HepG2 (cell line): ENCODE data around the gene APOC1. TPM values are rescaled to one million over a fixed set of nuclear protein-coding genes. Genes with fewer than 3 reads are reported as not detected.

Source experiments
- ARNTL ChIP-seq: sonication (generic); formaldehyde crosslinking; IDR thresholded peaks from 2 replicates; pipeline ENCODE4 v1.4.0; 2020; ENCODE audit warnings: mild to moderate bottlenecking, missing genetic modification reagents
- CENPT ChIP-seq: sonication (generic); formaldehyde crosslinking; IDR thresholded peaks from 2 replicates; pipeline ENCODE4 v1.8.0; 2022; ENCODE audit warnings: low read depth, mild to moderate bottlenecking, moderate library complexity, missing genetic modification reagents
- EZH2 ChIP-seq: conservative IDR thresholded peaks from 2 replicates; pipeline ENCODE4 v1.6.1; 2012; ENCODE audit warnings: mild to moderate bottlenecking, low read depth, low read length, moderate library complexity
- FLYWCH1 ChIP-seq: sonication (generic); formaldehyde crosslinking; IDR thresholded peaks from 2 replicates; pipeline ENCODE4 v1.8.1; 2023; ENCODE audit warnings: mild to moderate bottlenecking, missing genetic modification reagents
- GATA4 ChIP-seq: sonication (generic); IDR thresholded peaks from 2 replicates; pipeline ENCODE4 v1.6.1; 2016; ENCODE audit warnings: antibody characterized with exemption, low read depth, borderline replicate concordance
- HIVEP1 ChIP-seq: sonication (generic); formaldehyde crosslinking; IDR thresholded peaks from 2 replicates; pipeline ENCODE4 v1.4.0; 2020; ENCODE audit warnings: mild to moderate bottlenecking, missing genetic modification reagents
- HMG20B ChIP-seq: conservative IDR thresholded peaks from 2 replicates; pipeline ENCODE4 v1.6.1; 2016; ENCODE audit warnings: missing genetic modification reagents, missing compliant biosample characterization
- NBN ChIP-seq: fragments of 450-650 bp; conservative IDR thresholded peaks from 2 replicates; pipeline ENCODE4 v1.6.1; 2017
- SOX6 ChIP-seq, 2 experiments: fragments of 450-650 bp in 1 of 2; sonication (generic) in 1 of 2; formaldehyde crosslinking in 1 of 2; IDR thresholded peaks; 2 replicates each; pipeline versions ENCODE4 v1.4.0 to v1.6.1; 2017 to 2020; ENCODE audit warnings: antibody characterized with exemption in 1 of 2, mild to moderate bottlenecking in 1 of 2, missing genetic modification reagents in 1 of 2
- SYNCRIP ChIP-seq: fragments of 200-400 bp; formaldehyde crosslinking; IDR thresholded peaks from 2 replicates; pipeline ENCODE4 v1.6.1; 2018; ENCODE audit warnings: mild to moderate bottlenecking, low read depth, low read length; ENCODE audit not compliant: insufficient read depth
- TP53 ChIP-seq: sonication (generic); formaldehyde crosslinking; conservative IDR thresholded peaks from 2 replicates; pipeline ENCODE4 v1.4.0; 2020; ENCODE audit warnings: missing genetic modification reagents
- ZNF205 ChIP-seq: IDR thresholded peaks from 2 replicates; pipeline ENCODE4 v1.6.1; 2018; ENCODE audit warnings: missing biosample characterization, missing genetic modification reagents
- ZNF224 ChIP-seq: sonication (generic); formaldehyde crosslinking; IDR thresholded peaks from 2 replicates; pipeline ENCODE4 v1.5.0; 2020; ENCODE audit warnings: mild to moderate bottlenecking, missing genetic modification reagents
- ZNF253 ChIP-seq: sonication (generic); formaldehyde crosslinking; IDR thresholded peaks from 2 replicates; pipeline ENCODE4 v1.8.0; 2022; ENCODE audit warnings: mild to moderate bottlenecking, missing genetic modification reagents, borderline replicate concordance
- ZNF496 ChIP-seq: sonication (generic); formaldehyde crosslinking; IDR thresholded peaks from 2 replicates; pipeline ENCODE4 v1.8.1; 2023; ENCODE audit warnings: mild to moderate bottlenecking, moderate library complexity, missing genetic modification reagents; ENCODE audit not compliant: insufficient replicate concordance
- ZNF558 ChIP-seq: sonication (generic); formaldehyde crosslinking; IDR thresholded peaks from 2 replicates; pipeline ENCODE4 v1.9.0; 2022; ENCODE audit warnings: mild to moderate bottlenecking, missing genetic modification reagents, borderline replicate concordance
- ZNF570 ChIP-seq: sonication (generic); formaldehyde crosslinking; IDR thresholded peaks from 2 replicates; pipeline ENCODE4 v1.4.0; 2020; ENCODE audit warnings: mild to moderate bottlenecking, missing genetic modification reagents, borderline replicate concordance
- ZNF619 ChIP-seq: sonication (generic); formaldehyde crosslinking; IDR thresholded peaks from 2 replicates; pipeline ENCODE4 v1.4.0; 2020; ENCODE audit warnings: mild to moderate bottlenecking, missing genetic modification reagents
- ZNF761 ChIP-seq: sonication (generic); formaldehyde crosslinking; conservative IDR thresholded peaks from 2 replicates; pipeline ENCODE4 v1.4.0; 2020; ENCODE audit warnings: mild to moderate bottlenecking, missing genetic modification reagents
- ZNF775 ChIP-seq: sonication (generic); formaldehyde crosslinking; IDR thresholded peaks from 2 replicates; pipeline ENCODE4 v1.4.0; 2020; ENCODE audit warnings: missing genetic modification reagents, mild to moderate bottlenecking, moderate library complexity, borderline replicate concordance
- ZNF781 ChIP-seq: sonication (generic); formaldehyde crosslinking; IDR thresholded peaks from 2 replicates; pipeline ENCODE4 v1.5.1; 2020; ENCODE audit warnings: borderline replicate concordance, mild to moderate bottlenecking, missing genetic modification reagents; ENCODE audit errors: not compliant biosample characterization
- ZNF790 ChIP-seq: sonication (generic); formaldehyde crosslinking; IDR thresholded peaks from 2 replicates; pipeline ENCODE4 v1.8.0; 2022; ENCODE audit warnings: missing genetic modification reagents, mild to moderate bottlenecking, borderline replicate concordance
- ZNF83 ChIP-seq: sonication (generic); formaldehyde crosslinking; IDR thresholded peaks from 2 replicates; pipeline ENCODE4 v1.4.0; 2020; ENCODE audit warnings: missing genetic modification reagents, mild to moderate bottlenecking, borderline replicate concordance
- polyA plus RNA-seq, 8 experiments: library from polyadenylated mRNA; depleted of rRNA in 3 of 8; stranded (reverse) in 7 of 8; unstranded in 1 of 8; fragments of >200 nt; fragmentation: Illumina TruSeq in 4 of 8; extraction: Trizol in 4 of 8; gene quantifications; 2 replicates each; pipeline versions ENCODE4 v1.2.1 to v1.2.3, GENCODE V29; 2011 to 2016; ENCODE audit warnings: low read depth in 4 of 8, missing spikeins in 1 of 8, mixed read lengths in 1 of 8; ENCODE audit not compliant: insufficient read depth in 1 of 8
- total RNA-seq, 5 experiments: library from RNA; depleted of rRNA; stranded (reverse); fragments of >200 nt; fragmentation: Illumina TruSeq; extraction: Trizol; gene quantifications; 2 replicates each; pipeline ENCODE4 v1.2.3, GENCODE V29; 2016; ENCODE audit warnings: low read depth in 1 of 5
- TF ChIP-seq, protein P1 (sequence below): sonication (generic); formaldehyde crosslinking; IDR thresholded peaks from 2 replicates; pipeline ENCODE4 v1.4.0; 2020; ENCODE audit warnings: missing genetic modification reagents
- TF ChIP-seq, protein P2 (sequence below): sonication (generic); formaldehyde crosslinking; IDR thresholded peaks from 2 replicates; pipeline ENCODE4 v1.4.0; 2020; ENCODE audit warnings: low read depth, mild to moderate bottlenecking, missing genetic modification reagents

Gene APOC1
- total and polyA plus RNA-seq, 2 of the 13 experiments (the other 11 are each of a cell fraction or from before 2014, with no cell fraction given), result 600 to 1,235 TPM

GRCh38 chr19:44954649-44955504, 40.5 kb downstream of the APOC1 start, which contains the start of gene CLPTM1 (continued):
- TF ChIP-seq, protein P1, sequence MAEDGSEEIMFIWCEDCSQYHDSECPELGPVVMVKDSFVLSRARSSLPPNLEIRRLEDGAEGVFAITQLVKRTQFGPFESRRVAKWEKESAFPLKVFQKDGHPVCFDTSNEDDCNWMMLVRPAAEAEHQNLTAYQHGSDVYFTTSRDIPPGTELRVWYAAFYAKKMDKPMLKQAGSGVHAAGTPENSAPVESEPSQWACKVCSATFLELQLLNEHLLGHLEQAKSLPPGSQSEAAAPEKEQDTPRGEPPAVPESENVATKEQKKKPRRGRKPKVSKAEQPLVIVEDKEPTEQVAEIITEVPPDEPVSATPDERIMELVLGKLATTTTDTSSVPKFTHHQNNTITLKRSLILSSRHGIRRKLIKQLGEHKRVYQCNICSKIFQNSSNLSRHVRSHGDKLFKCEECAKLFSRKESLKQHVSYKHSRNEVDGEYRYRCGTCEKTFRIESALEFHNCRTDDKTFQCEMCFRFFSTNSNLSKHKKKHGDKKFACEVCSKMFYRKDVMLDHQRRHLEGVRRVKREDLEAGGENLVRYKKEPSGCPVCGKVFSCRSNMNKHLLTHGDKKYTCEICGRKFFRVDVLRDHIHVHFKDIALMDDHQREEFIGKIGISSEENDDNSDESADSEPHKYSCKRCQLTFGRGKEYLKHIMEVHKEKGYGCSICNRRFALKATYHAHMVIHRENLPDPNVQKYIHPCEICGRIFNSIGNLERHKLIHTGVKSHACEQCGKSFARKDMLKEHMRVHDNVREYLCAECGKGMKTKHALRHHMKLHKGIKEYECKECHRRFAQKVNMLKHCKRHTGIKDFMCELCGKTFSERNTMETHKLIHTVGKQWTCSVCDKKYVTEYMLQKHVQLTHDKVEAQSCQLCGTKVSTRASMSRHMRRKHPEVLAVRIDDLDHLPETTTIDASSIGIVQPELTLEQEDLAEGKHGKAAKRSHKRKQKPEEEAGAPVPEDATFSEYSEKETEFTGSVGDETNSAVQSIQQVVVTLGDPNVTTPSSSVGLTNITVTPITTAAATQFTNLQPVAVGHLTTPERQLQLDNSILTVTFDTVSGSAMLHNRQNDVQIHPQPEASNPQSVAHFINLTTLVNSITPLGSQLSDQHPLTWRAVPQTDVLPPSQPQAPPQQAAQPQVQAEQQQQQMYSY (CRISPR knock-in tag), result no peak
- TF ChIP-seq HIVEP1 (CRISPR knock-in tag) (peak; percentile 79), SYNCRIP (no peak), ZNF496 (CRISPR knock-in tag) (no peak), ZNF253 (CRISPR knock-in tag) (no peak), EZH2 (no peak), FLYWCH1 (no peak), ZNF558 (CRISPR knock-in tag) (no peak), NBN (0 out of 2 replicates have a peak, but pooled peaks have one; percentile 67), ZNF781 (CRISPR knock-in tag) (peak; percentile 63), ZNF619 (CRISPR knock-in tag) (no peak), ZNF761 (CRISPR knock-in tag) (peak; percentile 51), ARNTL (no peak), SOX6 (IDR thresholded peaks at IDR 0.05) (no peak), SOX6 (CRISPR knock-in tag; IDR thresholded peaks at IDR 0.05) (peak; percentile 70; the same call in 1 of the 2 replicates), HMG20B (CRISPR knock-in tag) (no peak), ZNF83 (no peak), GATA4 (no peak), TP53 (CRISPR knock-in tag) (0 out of 2 replicates have a peak, but pooled peaks have one; percentile 46), ZNF224 (CRISPR knock-in tag) (no peak; the same call in 1 of the 2 replicates), ZNF790 (CRISPR knock-in tag) (no peak), ZNF775 (CRISPR knock-in tag) (no peak), ZNF205 (CRISPR knock-in tag) (no peak), CENPT (CRISPR knock-in tag) (0 out of 2 replicates have a peak, but pooled peaks have one; percentile 32), ZNF570 (CRISPR knock-in tag) (no peak)
- TF ChIP-seq, protein P2, sequence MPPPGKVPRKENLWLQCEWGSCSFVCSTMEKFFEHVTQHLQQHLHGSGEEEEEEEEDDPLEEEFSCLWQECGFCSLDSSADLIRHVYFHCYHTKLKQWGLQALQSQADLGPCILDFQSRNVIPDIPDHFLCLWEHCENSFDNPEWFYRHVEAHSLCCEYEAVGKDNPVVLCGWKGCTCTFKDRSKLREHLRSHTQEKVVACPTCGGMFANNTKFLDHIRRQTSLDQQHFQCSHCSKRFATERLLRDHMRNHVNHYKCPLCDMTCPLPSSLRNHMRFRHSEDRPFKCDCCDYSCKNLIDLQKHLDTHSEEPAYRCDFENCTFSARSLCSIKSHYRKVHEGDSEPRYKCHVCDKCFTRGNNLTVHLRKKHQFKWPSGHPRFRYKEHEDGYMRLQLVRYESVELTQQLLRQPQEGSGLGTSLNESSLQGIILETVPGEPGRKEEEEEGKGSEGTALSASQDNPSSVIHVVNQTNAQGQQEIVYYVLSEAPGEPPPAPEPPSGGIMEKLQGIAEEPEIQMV, result 0 out of 2 replicates have a peak, but pooled peaks have one; percentile 39
